AG09309 (cell line): ENCODE measurements around the gene ADNP2.
A peak's percentile ranks its signal among the peaks of the same experiment; 100 is the strongest.

Experiments
- DNase-seq: peaks from one replicate; pipeline ENCODE4 v3.0.0-alpha.2; 2010; ENCODE audit warnings: low read depth
- H3K4me3 ChIP-seq: 2 replicates; pipeline ENCODE4 v1.5.1; 2011; ENCODE audit warnings: mild to moderate bottlenecking, low read depth, low read length, moderate library complexity; ENCODE audit not compliant: control insufficient read depth
- CTCF ChIP-seq: IDR thresholded peaks from 2 replicates; pipeline ENCODE4 v1.5.1; 2011; ENCODE audit warnings: mild to moderate bottlenecking, low read depth, low read length, inconsistent platforms; ENCODE audit not compliant: insufficient read depth, control insufficient read depth; ENCODE audit errors: missing control alignments

The ADNP2 gene

GRCh38 chr18:80108739-80109675, at the start of gene ADNP2:
ADNP2 (plus strand) TSS chr18:80109262; CDS start chr18:80117543, 8,281 bp downstream.
- no peak for TF ChIP-seq CTCF
- DNase-seq = peak; percentile 67
- peak within 1 kb of the TSS; percentile 85 for H3K4me3 ChIP-seq

- DNase-seq = no peak
- H3K4me3 ChIP-seq = no peak overlapping the region
- TF ChIP-seq CTCF = no peak
Observed at GRCh38 chr18:80059945-80060344, 49.1 kb upstream of the ADNP2 start.

- H3K4me3 ChIP-seq = no peak overlapping the region
- no peak for DNase-seq
- TF ChIP-seq CTCF = no peak
Observed at GRCh38 chr18:80065705-80066104, 43.4 kb upstream of the ADNP2 start.

- no peak for TF ChIP-seq CTCF
- H3K4me3 ChIP-seq = no peak overlapping the region
- DNase-seq = no peak
Observed at GRCh38 chr18:80067321-80067720, 41.7 kb upstream of the ADNP2 start.

- no peak for TF ChIP-seq CTCF
- no peak for DNase-seq
- no peak overlapping the region for H3K4me3 ChIP-seq
Observed at GRCh38 chr18:80067897-80068296, 41.2 kb upstream of the ADNP2 start.

GRCh38 chr18:80068571-80069272, 40.3 kb upstream of the ADNP2 start:
- no peak for TF ChIP-seq CTCF
- no peak overlapping the region for H3K4me3 ChIP-seq
- DNase-seq = no peak
